ENCODE measurements around the gene RPS18. TPM values are rescaled to one million over a fixed set of nuclear protein-coding genes. Genes with fewer than 3 reads are reported as not detected.
A peak's percentile ranks its signal among the peaks of the same experiment; 100 is the strongest.

RPS18 gene
- total and polyA plus RNA-seq, 10 of the 15 experiments (the other 5 are each of a cell fraction or from before 2014, with no cell fraction given), result 4,228 to 20,828 (median 7,406) TPM

DNA sequence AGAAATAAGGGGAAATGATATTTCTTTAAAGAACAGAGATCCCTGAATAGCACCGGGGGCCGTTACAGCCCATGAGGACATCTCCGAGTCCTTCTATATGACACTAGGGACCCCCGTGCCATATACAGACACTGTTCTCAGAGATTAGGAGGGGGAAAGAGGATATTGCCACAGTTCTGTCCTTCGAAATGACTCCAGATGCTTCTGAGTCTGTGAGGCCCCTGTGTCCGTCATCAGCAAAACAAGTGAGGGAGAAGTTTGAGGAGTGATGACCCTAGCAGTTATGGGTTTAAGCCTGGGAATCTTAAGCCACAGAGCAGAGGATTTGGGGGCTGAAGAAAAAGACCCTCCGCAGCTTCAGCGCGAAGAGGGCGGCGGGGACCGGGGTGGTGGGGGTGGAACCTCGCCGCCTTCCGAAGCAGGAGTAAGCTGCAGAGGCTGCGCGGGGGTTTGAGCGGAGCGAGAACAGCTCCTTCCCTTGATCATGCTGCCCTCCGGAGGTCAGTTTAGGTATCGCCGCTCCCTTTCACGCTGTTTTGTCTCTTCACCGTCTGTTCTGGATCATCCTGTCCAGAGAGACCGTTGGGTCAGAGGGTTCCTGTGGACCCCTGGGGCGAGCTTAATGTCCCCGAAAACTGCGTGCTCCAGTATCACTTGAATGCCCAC lies 23.8 kb upstream of the RPS18 start:
- in situ Hi-C loops (cut with MboI), result loop anchor here (5.0 kb wide), 2 partner anchors 131 to 246 kb away; no protein-coding TSS in a partner anchor
- ATAC-seq, result peak; percentile 72
- Histone ChIP-seq H3K9me3 (replicated peaks; ENCODE audit: control insufficient read depth, insufficient read depth, low read length) (no peaks in the 10 kb centered on the region), H3K79me2 (ENCODE audit: control insufficient read depth, insufficient read depth, low read length) (peaks cover 13% of the 10 kb centered on the region), H3K27me3 (replicated peaks in 1 of 2; ENCODE audit: control insufficient read depth in 2 of 2, insufficient read depth in 2 of 2, low read length in 1 of 2) (no peaks in the 10 kb centered on the region), H2AFZ (ENCODE audit: control insufficient read depth, low read depth, low read length) (peak overlapping the region; percentile 84), H3K4me1 (ENCODE audit: control insufficient read depth, insufficient read depth, low read length) (peaks cover 10% of the 10 kb centered on the region), H3K4me3 (peak overlapping the region; percentile 78), H3K4me2 (ENCODE audit: control insufficient read depth, insufficient read depth) (peak overlapping the region; percentile 96), H3K36me3 (ENCODE audit: control insufficient read depth in 2 of 2, insufficient read depth in 2 of 2, low read length in 1 of 2) (peaks cover 2 to 12% of the 10 kb centered on the region in 2 experiments; a peak in 2 of 4 replicates), H4K20me1 (ENCODE audit: control insufficient read depth, insufficient read depth) (no peaks in the 10 kb centered on the region), H3K9ac (ENCODE audit: control insufficient read depth, insufficient read depth, low read length) (peak overlapping the region; percentile 42; the same call in 1 of the 2 replicates), H3K27ac (ENCODE audit: control insufficient read depth, insufficient read depth) (peak overlapping the region; percentile 51)
- CTCF ChIA-PET, result interaction anchor here (0.6 to 5.5 kb wide), 58 partner anchors 8 to 524 kb away, joined by 3 to 53 read pairs (median 6); partner anchors contain the start of genes B3GALT4, HLA-DPB1, HSD17B8 and RGL2
- peak; percentile 91 for FAIRE-seq
- peak; percentile 67 for DNase-seq (ENCODE audit: low read depth, low spot score)
- intact Hi-C loops (cut with micrococcal nuclease; ENCODE audit: unreplicated experiment), result loop anchor here (1.0 to 5.0 kb wide), 4 partner anchors 43 to 246 kb away; no protein-coding TSS in a partner anchor
- RAD21 ChIA-PET (ENCODE audit: unreplicated experiment), result interaction anchor here (0.5 to 3.5 kb wide), 29 partner anchors 9 to 406 kb away, joined by 3 to 25 read pairs (median 7); partner anchors contain the start of genes HLA-DMA, HLA-DPA1, HLA-DPB1 and HSD17B8
- SMC1A ChIA-PET (ENCODE audit: uncharacterized antibody, unreplicated experiment), result interaction anchor here (0.7 to 4.2 kb wide), 25 partner anchors 18 to 362 kb away, joined by 3 to 34 read pairs (median 5); partner anchors contain the start of genes HLA-DMA, HLA-DOA, RPS18 and VPS52
- no TSS peak for BruUV-seq (replicated peaks)
- POLR2A ChIA-PET, result interaction anchor here (0.5 to 5.2 kb wide), 23 partner anchors 23 to 1347 kb away, joined by 3 to 40 read pairs (median 5); partner anchors contain the start of genes B3GALT4, HLA-DPA1, HLA-DPB1 and PFDN6
- under 1% methylated on average over 24 of the region's 28 CpGs for WGBS (ENCODE audit: insufficient coverage, insufficient replicate concordance, low lambda C conversion rate, missing lambda C conversion rate)
- 0 out of 2 replicates have a peak, but pooled peaks have one; percentile 61 for TF ChIP-seq YY1 (IDR thresholded peaks at IDR 0.05; ENCODE audit: low read depth, low read length)
- TF ChIP-seq, protein P1, sequence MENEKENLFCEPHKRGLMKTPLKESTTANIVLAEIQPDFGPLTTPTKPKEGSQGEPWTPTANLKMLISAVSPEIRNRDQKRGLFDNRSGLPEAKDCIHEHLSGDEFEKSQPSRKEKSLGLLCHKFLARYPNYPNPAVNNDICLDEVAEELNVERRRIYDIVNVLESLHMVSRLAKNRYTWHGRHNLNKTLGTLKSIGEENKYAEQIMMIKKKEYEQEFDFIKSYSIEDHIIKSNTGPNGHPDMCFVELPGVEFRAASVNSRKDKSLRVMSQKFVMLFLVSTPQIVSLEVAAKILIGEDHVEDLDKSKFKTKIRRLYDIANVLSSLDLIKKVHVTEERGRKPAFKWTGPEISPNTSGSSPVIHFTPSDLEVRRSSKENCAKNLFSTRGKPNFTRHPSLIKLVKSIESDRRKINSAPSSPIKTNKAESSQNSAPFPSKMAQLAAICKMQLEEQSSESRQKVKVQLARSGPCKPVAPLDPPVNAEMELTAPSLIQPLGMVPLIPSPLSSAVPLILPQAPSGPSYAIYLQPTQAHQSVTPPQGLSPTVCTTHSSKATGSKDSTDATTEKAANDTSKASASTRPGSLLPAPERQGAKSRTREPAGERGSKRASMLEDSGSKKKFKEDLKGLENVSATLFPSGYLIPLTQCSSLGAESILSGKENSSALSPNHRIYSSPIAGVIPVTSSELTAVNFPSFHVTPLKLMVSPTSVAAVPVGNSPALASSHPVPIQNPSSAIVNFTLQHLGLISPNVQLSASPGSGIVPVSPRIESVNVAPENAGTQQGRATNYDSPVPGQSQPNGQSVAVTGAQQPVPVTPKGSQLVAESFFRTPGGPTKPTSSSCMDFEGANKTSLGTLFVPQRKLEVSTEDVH (IDR thresholded peaks at IDR 0.05; ENCODE audit: low read depth, partially characterized antibody), result no peak
- no peak for TF ChIP-seq SREBF1 (IDR thresholded peaks at IDR 0.05; ENCODE audit: low read length)
- TF ChIP-seq SMAD1 (IDR thresholded peaks at IDR 0.05; ENCODE audit: low read depth, partially characterized antibody), result no peak
- no peak for TF ChIP-seq CREM (IDR thresholded peaks at IDR 0.05; ENCODE audit: low read depth)
- TF ChIP-seq NR2C1 (IDR thresholded peaks at IDR 0.05), result no peak
- no peak for TF ChIP-seq CBX3 (IDR thresholded peaks at IDR 0.05; ENCODE audit: borderline replicate concordance, low read depth)
- TF ChIP-seq, protein P2, sequence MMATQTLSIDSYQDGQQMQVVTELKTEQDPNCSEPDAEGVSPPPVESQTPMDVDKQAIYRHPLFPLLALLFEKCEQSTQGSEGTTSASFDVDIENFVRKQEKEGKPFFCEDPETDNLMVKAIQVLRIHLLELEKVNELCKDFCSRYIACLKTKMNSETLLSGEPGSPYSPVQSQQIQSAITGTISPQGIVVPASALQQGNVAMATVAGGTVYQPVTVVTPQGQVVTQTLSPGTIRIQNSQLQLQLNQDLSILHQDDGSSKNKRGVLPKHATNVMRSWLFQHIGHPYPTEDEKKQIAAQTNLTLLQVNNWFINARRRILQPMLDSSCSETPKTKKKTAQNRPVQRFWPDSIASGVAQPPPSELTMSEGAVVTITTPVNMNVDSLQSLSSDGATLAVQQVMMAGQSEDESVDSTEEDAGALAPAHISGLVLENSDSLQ (IDR thresholded peaks at IDR 0.05), result no peak
- TF ChIP-seq CREB1 (IDR thresholded peaks at IDR 0.05; ENCODE audit: low read depth), result no peak
- no peak for TF ChIP-seq ASH2L (IDR thresholded peaks at IDR 0.05; ENCODE audit: borderline replicate concordance, low read depth)
- TF ChIP-seq, protein P3, sequence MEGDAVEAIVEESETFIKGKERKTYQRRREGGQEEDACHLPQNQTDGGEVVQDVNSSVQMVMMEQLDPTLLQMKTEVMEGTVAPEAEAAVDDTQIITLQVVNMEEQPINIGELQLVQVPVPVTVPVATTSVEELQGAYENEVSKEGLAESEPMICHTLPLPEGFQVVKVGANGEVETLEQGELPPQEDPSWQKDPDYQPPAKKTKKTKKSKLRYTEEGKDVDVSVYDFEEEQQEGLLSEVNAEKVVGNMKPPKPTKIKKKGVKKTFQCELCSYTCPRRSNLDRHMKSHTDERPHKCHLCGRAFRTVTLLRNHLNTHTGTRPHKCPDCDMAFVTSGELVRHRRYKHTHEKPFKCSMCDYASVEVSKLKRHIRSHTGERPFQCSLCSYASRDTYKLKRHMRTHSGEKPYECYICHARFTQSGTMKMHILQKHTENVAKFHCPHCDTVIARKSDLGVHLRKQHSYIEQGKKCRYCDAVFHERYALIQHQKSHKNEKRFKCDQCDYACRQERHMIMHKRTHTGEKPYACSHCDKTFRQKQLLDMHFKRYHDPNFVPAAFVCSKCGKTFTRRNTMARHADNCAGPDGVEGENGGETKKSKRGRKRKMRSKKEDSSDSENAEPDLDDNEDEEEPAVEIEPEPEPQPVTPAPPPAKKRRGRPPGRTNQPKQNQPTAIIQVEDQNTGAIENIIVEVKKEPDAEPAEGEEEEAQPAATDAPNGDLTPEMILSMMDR (IDR thresholded peaks at IDR 0.05 in 2 of 3, conservative IDR thresholded peaks at IDR 0.05 in 1 of 3; ENCODE audit: control insufficient read depth in 2 of 3, extremely low read depth in 1 of 3, insufficient read depth in 1 of 3, low read depth in 3 of 3, low read length in 3 of 3), result peak; percentile 91 to 94 (median 92)
- TF ChIP-seq SMARCA5 (IDR thresholded peaks at IDR 0.05), result peak; percentile 81; the same call in 1 of the 2 replicates
- TF ChIP-seq POU2F2 (IDR thresholded peaks at IDR 0.05; ENCODE audit: borderline replicate concordance, low read depth, low read length), result peak; percentile 46; the same call in 1 of the 3 replicates
- no peak for TF ChIP-seq NFYB (IDR thresholded peaks at IDR 0.05; ENCODE audit: insufficient read depth, low read depth, low read length)
- TF ChIP-seq FOS (IDR thresholded peaks at IDR 0.05; ENCODE audit: borderline replicate concordance, extremely low read depth, insufficient read length), result no peak
- TF ChIP-seq STAT3 (IDR thresholded peaks at IDR 0.05; ENCODE audit: low read depth, low read length), result no peak
- no peak for TF ChIP-seq PML (IDR thresholded peaks at IDR 0.05; ENCODE audit: low read length)
- TF ChIP-seq TCF7 (IDR thresholded peaks at IDR 0.05; ENCODE audit: borderline replicate concordance), result no peak
